Esophagus squamous epithelium (tissue), 5 donors: Measurements from ENCODE around the gene IRX3. TPM values are rescaled to one million over a fixed set of nuclear protein-coding genes. Genes with fewer than 3 reads are reported as not detected.
A peak's percentile ranks its signal among the peaks of the same experiment; 100 is the strongest.

Experiments
- DNase-seq: peaks from one replicate; lab custom pipeline; 2025; lab: John Stamatoyannopoulos, UW
- H3K27ac ChIP-seq, 4 donors: fragments of 200-600 bp; sonication (generic); one replicate each; pipeline ENCODE4 v1.5.1; 2016 to 2019; ENCODE audit warnings: mild to moderate bottlenecking in 1 of 4
- H3K27me3 ChIP-seq, 4 donors: fragments of 200-600 bp; sonication (generic); 1 replicate in 3 of 4; 2 replicates in 1 of 4; pipeline versions ENCODE4 v1.5.1 to v1.6.0; 2017 to 2021; ENCODE audit warnings: antibody characterized with exemption in 1 of 4
- H3K36me3 ChIP-seq, 3 donors: fragments of 200-600 bp; sonication (generic); one replicate each; pipeline ENCODE4 v1.5.1; 2016 to 2019
- H3K4me1 ChIP-seq, 3 donors: fragments of 200-600 bp; sonication (generic); one replicate each; pipeline ENCODE4 v1.5.1; 2017 to 2019
- H3K4me3 ChIP-seq, 4 donors: fragments of 200-600 bp; sonication (generic); 1 replicate in 3 of 4; 2 replicates in 1 of 4; pipeline ENCODE4 v1.5.1; 2016 to 2019; ENCODE audit warnings: mild to moderate bottlenecking in 2 of 4, moderate library complexity in 1 of 4
- H3K9me3 ChIP-seq, 3 donors: fragments of 200-600 bp; sonication (generic); one replicate each; pipeline ENCODE4 v1.5.1; 2016 to 2019
- POLR2A ChIP-seq, 4 donors: fragments of 450-650 bp; IDR thresholded peaks; one replicate each; pipeline ENCODE4 v1.6.1; 2017; ENCODE audit warnings: antibody characterized with exemption in 4 of 4, mild to moderate bottlenecking in 4 of 4, moderate library complexity in 3 of 4
- WGBS, 2 donors: methylation state at CpG; one replicate each; pipeline ENCODE4 v1.1.5; 2018; 5-methylcytosine and 5-hydroxymethylcytosine counted together
- intact Hi-C: fragments of 100-400 bp; cut with DNase I; formaldehyde crosslinking; loops from one replicate; pipeline ENCODE4 v1.15.0; 2022
- total RNA-seq, 4 donors: library from RNA; depleted of rRNA; stranded (reverse); fragments of >200 nt; gene quantifications; one replicate each; pipeline ENCODE4 v1.1.0, GENCODE V29; 2016
- TF ChIP-seq, protein P1 (sequence below), 6 experiments: fragments of 450-650 bp in 4 of 6; fragments of 200-600 bp in 2 of 6; sonication (generic) in 2 of 6; IDR thresholded peaks; one replicate each; pipeline ENCODE4 v1.5.1; 2016 to 2019; ENCODE audit warnings: antibody characterized with exemption in 6 of 6, mild to moderate bottlenecking in 4 of 6, moderate library complexity in 4 of 6
- donor health status: DM: yes; HTN: yes; CAD: no.

The IRX3 gene
- total RNA-seq, 4 donors from 2014 or later = 18.1 to 27.4 (median 26.4) TPM

DNA sequence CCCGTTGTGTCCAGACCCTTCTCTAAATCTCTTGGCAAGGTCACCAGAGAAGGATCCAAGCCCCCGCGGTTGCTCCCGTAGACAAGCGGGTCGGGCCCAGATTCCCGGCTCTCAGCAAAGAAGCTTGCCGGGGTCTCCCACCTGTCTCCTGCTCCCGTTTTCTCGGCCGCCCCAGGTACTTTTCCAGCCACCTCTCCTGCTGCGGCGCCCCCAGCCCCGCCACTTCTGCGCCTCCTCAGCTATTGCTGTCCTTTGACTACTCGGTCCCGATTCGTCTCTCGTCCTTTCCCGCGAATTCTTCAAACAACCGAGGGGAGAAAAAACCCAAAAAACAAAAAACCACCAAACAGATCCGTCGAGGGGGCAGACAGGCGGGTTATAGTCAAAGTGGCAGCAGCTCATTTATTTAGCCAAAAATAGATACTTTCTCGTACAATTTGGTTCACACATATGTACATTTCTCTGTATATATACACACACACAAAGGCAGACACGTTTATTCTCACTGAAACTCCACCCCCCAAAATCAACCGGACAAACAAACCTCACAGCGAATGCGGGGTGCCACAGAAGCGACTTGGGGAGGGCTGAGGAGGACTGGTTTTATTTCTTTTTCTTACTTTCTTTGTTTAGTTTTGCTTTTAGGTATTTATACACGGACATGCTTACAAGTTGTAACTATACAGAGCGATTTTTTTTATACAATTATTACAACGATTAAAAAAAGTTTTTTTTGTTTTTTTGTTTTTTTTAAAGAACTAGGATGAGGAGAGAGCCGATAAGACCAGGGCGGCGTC is 3.5 kb downstream of the IRX3 start:
- peak overlapping the region in 3 of 4 donors; percentile 71 to 81 (median 75) for H3K4me3 ChIP-seq
- WGBS, 2 donors = 35 to 63% methylated on average over 36 to 37 of the region's 37 CpGs
- intact Hi-C loops = no loop called here

DNA sequence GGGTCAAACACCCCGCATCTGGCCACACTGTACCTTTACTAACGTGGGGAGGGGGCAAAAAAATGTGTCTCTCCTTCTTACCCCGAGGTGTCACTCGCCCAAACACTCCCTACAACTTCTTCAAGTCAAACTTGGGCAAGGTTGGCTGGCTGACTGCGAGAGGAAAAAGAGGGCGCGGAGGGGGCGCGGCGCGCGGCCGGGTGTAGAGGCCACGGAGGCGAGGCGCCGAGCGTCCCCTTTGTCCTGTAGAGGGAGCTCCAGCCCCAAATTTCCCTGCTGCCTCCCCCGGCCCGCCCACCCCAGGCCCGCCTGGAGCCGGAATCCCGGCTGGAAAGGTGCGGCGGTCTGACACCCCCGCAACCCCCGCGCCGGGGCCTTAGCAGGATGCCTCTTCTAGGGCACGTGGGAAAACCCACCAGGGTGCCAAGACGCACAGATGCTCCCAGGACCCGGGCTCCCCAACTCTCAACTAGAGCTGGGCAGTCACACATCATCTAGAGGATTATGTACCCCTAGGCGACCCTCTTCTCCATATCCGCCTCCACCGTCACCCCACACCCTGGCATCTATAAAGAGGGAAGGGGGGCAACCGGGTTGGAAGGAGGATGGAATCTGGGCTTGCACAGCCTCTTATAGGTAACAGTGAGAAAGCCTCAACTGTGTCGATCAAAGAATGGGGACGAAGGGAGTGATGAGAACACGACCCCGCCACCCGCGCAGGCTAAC is 4.2 kb downstream of the IRX3 start:
- TF ChIP-seq, protein P1, sequence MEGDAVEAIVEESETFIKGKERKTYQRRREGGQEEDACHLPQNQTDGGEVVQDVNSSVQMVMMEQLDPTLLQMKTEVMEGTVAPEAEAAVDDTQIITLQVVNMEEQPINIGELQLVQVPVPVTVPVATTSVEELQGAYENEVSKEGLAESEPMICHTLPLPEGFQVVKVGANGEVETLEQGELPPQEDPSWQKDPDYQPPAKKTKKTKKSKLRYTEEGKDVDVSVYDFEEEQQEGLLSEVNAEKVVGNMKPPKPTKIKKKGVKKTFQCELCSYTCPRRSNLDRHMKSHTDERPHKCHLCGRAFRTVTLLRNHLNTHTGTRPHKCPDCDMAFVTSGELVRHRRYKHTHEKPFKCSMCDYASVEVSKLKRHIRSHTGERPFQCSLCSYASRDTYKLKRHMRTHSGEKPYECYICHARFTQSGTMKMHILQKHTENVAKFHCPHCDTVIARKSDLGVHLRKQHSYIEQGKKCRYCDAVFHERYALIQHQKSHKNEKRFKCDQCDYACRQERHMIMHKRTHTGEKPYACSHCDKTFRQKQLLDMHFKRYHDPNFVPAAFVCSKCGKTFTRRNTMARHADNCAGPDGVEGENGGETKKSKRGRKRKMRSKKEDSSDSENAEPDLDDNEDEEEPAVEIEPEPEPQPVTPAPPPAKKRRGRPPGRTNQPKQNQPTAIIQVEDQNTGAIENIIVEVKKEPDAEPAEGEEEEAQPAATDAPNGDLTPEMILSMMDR (IDR thresholded peaks at IDR 0.05) = peak in 5 of 6 experiments; percentile 25 to 42 (median 33)
- TF ChIP-seq POLR2A (IDR thresholded peaks at IDR 0.05) = no peak
- Histone ChIP-seq H3K4me3 (peak overlapping the region in 1 of 4 donors; percentile 75), H3K36me3 (peaks cover 0 to 12% (median 0%) of the 10 kb centered on the region in 3 donors), H3K27me3 (peaks cover 0 to 75% (median 5%) of the 10 kb centered on the region in 4 donors), H3K27ac (no peak overlapping the region), H3K9me3 (no peaks in the 10 kb centered on the region), H3K4me1 (peaks cover 15 to 74% (median 29%) of the 10 kb centered on the region in 3 donors)
- 31 to 61% methylated on average over 16 to 26 of the region's 42 CpGs for WGBS, 2 donors
- intact Hi-C loops = no loop called here
- DNase-seq = no peak

More for the DNA sequence above, 3.5 kb downstream of the IRX3 start:
- peaks cover 15 to 77% (median 34%) of the 10 kb centered on the region in 3 donors for H3K4me1 ChIP-seq
- TF ChIP-seq, protein P1 (IDR thresholded peaks at IDR 0.05) = no peak
- TF ChIP-seq POLR2A (IDR thresholded peaks at IDR 0.05) = no peak
- H3K9me3 ChIP-seq = no peaks in the 10 kb centered on the region
- DNase-seq = no peak
- H3K27me3 ChIP-seq = peaks cover 0 to 82% (median 8%) of the 10 kb centered on the region in 4 donors
- peak overlapping the region in 2 of 4 donors; percentile 91 to 97 for H3K27ac ChIP-seq
- peaks cover 0 to 12% (median 0%) of the 10 kb centered on the region in 3 donors for H3K36me3 ChIP-seq

DNA sequence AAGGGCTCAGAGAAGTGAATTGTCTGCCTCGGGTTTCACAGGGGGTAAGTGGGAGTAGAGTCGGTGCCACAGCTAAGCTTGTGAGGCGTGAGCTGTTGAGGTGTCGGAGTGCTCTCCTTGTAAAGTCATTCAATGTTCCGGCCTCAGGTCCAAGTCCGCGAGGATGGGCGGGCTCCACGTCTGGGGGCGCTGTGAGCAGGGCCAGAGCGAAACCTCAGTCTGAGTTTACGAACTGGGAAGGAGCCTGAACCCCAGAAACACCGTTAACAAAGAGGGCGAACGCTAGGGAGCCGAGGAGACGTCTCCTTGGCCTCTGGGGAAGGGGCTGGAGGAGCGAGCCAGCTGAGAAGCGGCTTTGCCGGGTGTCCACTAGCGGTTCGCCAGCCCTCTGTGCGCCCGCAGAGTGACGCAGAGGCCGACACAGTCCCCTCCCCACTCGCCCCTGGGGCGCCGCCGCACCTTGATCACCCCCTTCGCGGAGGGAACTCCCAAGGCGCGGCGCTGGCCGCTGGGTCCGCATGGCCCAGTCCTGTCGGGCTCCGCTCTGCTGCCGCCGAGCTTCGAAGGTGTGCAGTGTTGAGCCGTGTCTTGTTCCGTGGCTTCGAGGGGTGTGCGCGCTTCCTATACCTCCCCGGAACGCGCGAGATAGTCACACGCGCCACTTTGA is 4.9 kb downstream of the IRX3 start:
- intact Hi-C loops = no loop called here
- Histone ChIP-seq H3K27me3 (peaks cover 0 to 68% (median 5%) of the 10 kb centered on the region in 4 donors), H3K4me1 (peaks cover 15 to 67% (median 24%) of the 10 kb centered on the region in 3 donors), H3K27ac (no peak overlapping the region), H3K4me3 (peak overlapping the region in 1 of 4 donors; percentile 75), H3K9me3 (no peaks in the 10 kb centered on the region), H3K36me3 (peaks cover 0 to 12% (median 0%) of the 10 kb centered on the region in 3 donors)
- no peak for TF ChIP-seq POLR2A (IDR thresholded peaks at IDR 0.05)
- TF ChIP-seq, protein P1 (IDR thresholded peaks at IDR 0.05) = no peak
- 42 to 71% methylated on average over 18 to 26 of the region's 53 CpGs for WGBS, 2 donors
- no peak for DNase-seq

DNA sequence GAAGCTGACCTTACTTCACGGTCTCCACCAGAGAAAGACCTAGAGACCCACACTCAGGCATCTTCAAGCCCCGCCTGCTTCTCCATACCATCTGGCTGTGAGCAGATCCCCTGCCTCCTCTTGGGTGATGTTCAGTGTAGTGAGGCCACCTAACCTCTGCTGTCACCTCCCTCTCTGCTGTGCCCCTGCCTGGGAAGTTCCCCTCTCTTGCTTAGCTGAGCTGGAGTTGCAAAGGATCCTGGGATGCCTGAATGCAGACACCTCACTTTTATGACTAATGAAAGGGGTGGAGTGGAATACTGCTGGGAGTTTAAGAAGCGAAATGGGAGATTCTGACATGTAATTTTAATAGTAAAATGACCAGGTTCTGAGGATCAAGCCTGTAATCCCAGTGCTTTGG is 5.8 kb downstream of the IRX3 start:
- peaks cover 0 to 59% (median 5%) of the 10 kb centered on the region in 4 donors for H3K27me3 ChIP-seq
- H3K9me3 ChIP-seq = no peaks in the 10 kb centered on the region
- H3K4me1 ChIP-seq = peaks cover 15 to 60% (median 24%) of the 10 kb centered on the region in 3 donors
- TF ChIP-seq, protein P1 (IDR thresholded peaks at IDR 0.05) = no peak
- 62 to 80% methylated on average over 2 to 3 of the region's 3 CpGs for WGBS, 2 donors
- intact Hi-C loops = no loop called here
- H3K36me3 ChIP-seq = peaks cover 0 to 12% (median 0%) of the 10 kb centered on the region in 3 donors
- no peak overlapping the region for H3K4me3 ChIP-seq
- H3K27ac ChIP-seq = no peak overlapping the region
- DNase-seq = no peak
